KMS-11 (cell line): ENCODE measurements around the gene EHMT2.

Experiments used
- H2AFZ ChIP-seq: fragments of 200-600 bp; sonication (generic); 2 replicates; pipeline ENCODE4 v1.6.1; 2016; ENCODE audit warnings: antibody characterized with exemption, mixed run types, low read depth
- H3K27ac ChIP-seq: fragments of 200-600 bp; sonication (generic); 2 replicates; pipeline ENCODE4 v1.6.1; 2016; ENCODE audit warnings: mild to moderate bottlenecking, mixed run types
- H3K27me3 ChIP-seq: fragments of 200-600 bp; sonication (generic); 2 replicates; pipeline ENCODE4 v1.6.1; 2017; ENCODE audit warnings: mild to moderate bottlenecking, low read depth, mixed run types, moderate library complexity; ENCODE audit not compliant: insufficient read depth
- H3K36me3 ChIP-seq: fragments of 200-600 bp; sonication (generic); 2 replicates; pipeline ENCODE4 v1.6.1; 2017; ENCODE audit warnings: mild to moderate bottlenecking, mixed run types; ENCODE audit not compliant: insufficient read depth
- H3K4me1 ChIP-seq: fragments of 200-600 bp; sonication (generic); 2 replicates; pipeline ENCODE4 v1.6.1; 2016; ENCODE audit warnings: mild to moderate bottlenecking, low read depth, mixed run types; ENCODE audit not compliant: poor library complexity, severe bottlenecking
- H3K4me2 ChIP-seq: fragments of 200-600 bp; sonication (generic); 2 replicates; pipeline ENCODE4 v1.7.0; 2016; ENCODE audit warnings: mild to moderate bottlenecking, mixed run types
- H3K4me3 ChIP-seq: fragments of 200-600 bp; sonication (generic); IDR thresholded peaks from 2 replicates; pipeline ENCODE4 v1.6.1; 2017; ENCODE audit warnings: low read depth, low read length, mixed read lengths; ENCODE audit not compliant: insufficient read depth
- H3K79me2 ChIP-seq: fragments of 200-600 bp; sonication (generic); 2 replicates; pipeline ENCODE4 v1.6.1; 2016; ENCODE audit warnings: low read depth, mixed run types; ENCODE audit not compliant: insufficient read depth
- H3K9ac ChIP-seq: fragments of 200-600 bp; sonication (generic); 2 replicates; pipeline ENCODE4 v1.6.1; 2016; ENCODE audit warnings: mild to moderate bottlenecking, mixed run types
- H4K20me1 ChIP-seq: fragments of 200-600 bp; sonication (generic); 2 replicates; pipeline ENCODE4 v1.6.1; 2016; ENCODE audit warnings: mild to moderate bottlenecking, mixed run types; ENCODE audit not compliant: insufficient read depth
- TF ChIP-seq, protein P1 (sequence below): fragments of 200-600 bp; sonication (generic); conservative IDR thresholded peaks from 2 replicates; pipeline ENCODE4 v1.6.1; 2017; ENCODE audit warnings: low read depth, mild to moderate bottlenecking, antibody characterized with exemption, low read length, moderate library complexity, mixed read lengths

Gene EHMT2

DNA sequence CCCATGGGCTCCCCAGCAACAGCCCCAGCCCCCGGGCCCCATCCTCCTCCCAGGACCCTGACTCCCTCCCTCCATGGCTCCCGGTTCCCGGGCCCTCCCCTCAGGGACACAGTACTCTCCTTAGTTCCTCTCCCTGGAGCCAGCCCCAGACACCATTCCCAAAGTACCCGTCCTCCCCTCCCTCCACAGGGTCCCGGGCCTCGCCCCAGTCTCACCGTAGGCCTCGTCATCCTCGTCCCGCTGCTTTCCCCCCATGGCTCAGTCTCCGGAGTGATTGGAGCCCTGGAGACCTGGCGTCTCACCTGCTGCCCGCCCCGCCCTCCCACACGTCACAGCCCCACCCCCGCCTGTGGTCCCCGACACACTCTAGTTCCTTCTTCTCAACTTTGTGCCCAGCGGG is 18.8 kb downstream of the EHMT2 start, which contains the start of gene SLC44A4:
TSS of gene SLC44A4 (minus strand) at position 272 of the 400 bp plus-strand sequence. CDS start at position 255, 17 bp downstream.
- H4K20me1 ChIP-seq: no peaks in the 10 kb centered on the region
- H3K4me1 ChIP-seq: peaks cover 18% of the 10 kb centered on the region
- TF ChIP-seq, protein P1, sequence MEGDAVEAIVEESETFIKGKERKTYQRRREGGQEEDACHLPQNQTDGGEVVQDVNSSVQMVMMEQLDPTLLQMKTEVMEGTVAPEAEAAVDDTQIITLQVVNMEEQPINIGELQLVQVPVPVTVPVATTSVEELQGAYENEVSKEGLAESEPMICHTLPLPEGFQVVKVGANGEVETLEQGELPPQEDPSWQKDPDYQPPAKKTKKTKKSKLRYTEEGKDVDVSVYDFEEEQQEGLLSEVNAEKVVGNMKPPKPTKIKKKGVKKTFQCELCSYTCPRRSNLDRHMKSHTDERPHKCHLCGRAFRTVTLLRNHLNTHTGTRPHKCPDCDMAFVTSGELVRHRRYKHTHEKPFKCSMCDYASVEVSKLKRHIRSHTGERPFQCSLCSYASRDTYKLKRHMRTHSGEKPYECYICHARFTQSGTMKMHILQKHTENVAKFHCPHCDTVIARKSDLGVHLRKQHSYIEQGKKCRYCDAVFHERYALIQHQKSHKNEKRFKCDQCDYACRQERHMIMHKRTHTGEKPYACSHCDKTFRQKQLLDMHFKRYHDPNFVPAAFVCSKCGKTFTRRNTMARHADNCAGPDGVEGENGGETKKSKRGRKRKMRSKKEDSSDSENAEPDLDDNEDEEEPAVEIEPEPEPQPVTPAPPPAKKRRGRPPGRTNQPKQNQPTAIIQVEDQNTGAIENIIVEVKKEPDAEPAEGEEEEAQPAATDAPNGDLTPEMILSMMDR: no peak
- H2AFZ ChIP-seq: no peak within 1 kb of the TSS
- H3K79me2 ChIP-seq: no peaks in the 10 kb centered on the region
- no peak within 1 kb of the TSS for H3K9ac ChIP-seq
- H3K4me2 ChIP-seq: no peak within 1 kb of the TSS
- no peaks in the 10 kb centered on the region for H3K36me3 ChIP-seq
- no peak within 1 kb of the TSS for H3K4me3 ChIP-seq
- H3K27ac ChIP-seq: no peak within 1 kb of the TSS
- no peaks in the 10 kb centered on the region for H3K27me3 ChIP-seq

DNA sequence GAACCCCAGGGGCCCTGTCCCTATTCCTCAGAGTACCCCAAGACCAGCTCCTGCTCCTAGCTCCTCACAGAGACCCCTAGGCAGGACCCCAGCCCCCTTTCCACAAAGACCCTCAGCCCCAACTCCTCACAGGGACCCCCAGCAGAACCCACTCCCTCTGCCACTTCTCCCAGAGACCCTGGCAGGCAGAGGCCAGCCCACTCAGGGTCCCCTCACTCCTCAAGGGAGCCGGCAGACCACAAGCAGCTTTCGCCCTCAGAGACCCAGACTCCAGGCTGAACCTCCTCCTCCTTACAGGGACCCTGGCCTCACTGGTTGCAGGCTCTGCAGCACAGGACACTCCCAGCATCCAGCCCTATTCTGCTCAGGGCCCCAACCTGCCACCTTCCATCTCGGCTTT is 19.3 kb downstream of the EHMT2 start:
- Histone ChIP-seq H3K4me1 (peaks cover 18% of the 10 kb centered on the region), H4K20me1 (no peaks in the 10 kb centered on the region), H3K27me3 (no peaks in the 10 kb centered on the region), H3K36me3 (no peaks in the 10 kb centered on the region), H3K27ac (no peak overlapping the region), H3K9ac (no peak overlapping the region), H3K4me2 (no peak overlapping the region), H3K79me2 (no peaks in the 10 kb centered on the region), H2AFZ (no peak overlapping the region), H3K4me3 (no peak overlapping the region)
- TF ChIP-seq, protein P1: no peak

DNA sequence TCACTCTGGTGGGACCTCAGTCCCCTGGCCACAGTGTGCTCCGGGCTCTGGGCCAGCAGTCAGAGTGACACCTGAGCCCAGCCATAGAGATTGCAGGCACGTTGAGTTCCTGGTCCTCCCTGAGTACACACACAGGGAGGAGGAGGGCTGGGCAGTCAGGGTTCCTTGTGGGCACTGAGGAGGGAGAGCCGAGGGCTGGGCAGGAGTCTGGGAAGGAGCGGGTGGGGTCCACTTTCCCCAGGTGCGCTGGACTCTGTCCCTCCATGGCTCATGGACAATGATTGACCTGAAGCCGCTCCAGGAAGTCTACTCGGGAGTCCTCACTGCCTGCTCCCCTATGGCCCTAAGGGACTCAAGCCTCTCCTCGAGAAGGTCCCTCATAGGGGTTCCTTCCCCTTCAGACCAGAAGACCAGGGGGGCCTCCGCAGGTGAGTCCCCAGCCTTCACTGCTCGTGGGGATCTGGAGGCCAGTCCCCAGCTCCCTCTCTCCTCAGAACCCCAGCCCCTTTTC is 19.8 kb downstream of the EHMT2 start:
- TF ChIP-seq, protein P1: no peak
- Histone ChIP-seq H3K27me3 (no peaks in the 10 kb centered on the region), H3K27ac (no peak overlapping the region), H3K36me3 (no peaks in the 10 kb centered on the region), H3K9ac (no peak overlapping the region), H2AFZ (no peak overlapping the region), H3K4me2 (no peak overlapping the region), H3K4me1 (peaks cover 16% of the 10 kb centered on the region), H3K79me2 (no peaks in the 10 kb centered on the region), H3K4me3 (no peak overlapping the region), H4K20me1 (no peaks in the 10 kb centered on the region)

DNA sequence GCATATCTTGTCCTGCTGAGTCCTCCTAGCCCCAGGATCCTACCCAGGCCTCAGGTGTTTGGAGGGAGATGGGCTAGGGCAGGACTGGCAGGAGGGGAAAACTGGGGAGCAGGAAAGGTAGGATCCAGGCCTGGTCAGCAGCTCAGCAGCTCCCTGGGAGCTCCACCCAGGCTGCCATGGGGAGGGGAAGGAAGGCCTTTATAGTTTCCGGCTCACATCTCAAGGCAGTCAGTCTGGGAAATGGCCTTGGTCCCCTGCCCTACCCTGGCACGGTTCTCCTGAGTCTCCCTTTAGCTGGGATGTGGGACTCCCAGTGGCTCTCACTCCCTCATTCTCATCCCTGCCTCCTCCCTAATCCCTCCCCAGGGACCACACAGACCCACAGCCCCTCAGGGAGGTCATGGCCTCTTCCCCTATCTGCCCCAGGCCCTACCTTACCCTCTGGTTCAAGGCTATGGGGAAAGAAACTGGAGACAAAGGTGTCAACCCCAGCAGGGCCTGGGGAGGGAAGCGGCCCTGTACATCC is 20.3 kb downstream of the EHMT2 start:
- H3K79me2 ChIP-seq: no peaks in the 10 kb centered on the region
- H3K4me2 ChIP-seq: no peak overlapping the region
- H3K27me3 ChIP-seq: no peaks in the 10 kb centered on the region
- peaks cover 10% of the 10 kb centered on the region for H3K4me1 ChIP-seq
- TF ChIP-seq, protein P1: no peak
- no peak overlapping the region for H2AFZ ChIP-seq
- H3K27ac ChIP-seq: no peak overlapping the region
- no peaks in the 10 kb centered on the region for H3K36me3 ChIP-seq
- no peak overlapping the region for H3K4me3 ChIP-seq
- no peaks in the 10 kb centered on the region for H4K20me1 ChIP-seq
- H3K9ac ChIP-seq: no peak overlapping the region
